ENCODE results near the gene ZNF614.
"Not testable (repeated sequence)": the region's sequence is repeated elsewhere in the genome, so short reads cannot be mapped to it uniquely, and the experiment has no call there.

ZNF614 gene

GRCh38 chr19:51986309-51987291, 41.6 kb downstream of the ZNF614 start, which contains the start of gene ZNF350:
ZNF350 (minus strand) TSS chr19:51986840; CDS start chr19:51974360, 12,480 bp downstream.
- peak; percentile 91 for DNase-seq (ENCODE audit: low spot score)

DNA sequence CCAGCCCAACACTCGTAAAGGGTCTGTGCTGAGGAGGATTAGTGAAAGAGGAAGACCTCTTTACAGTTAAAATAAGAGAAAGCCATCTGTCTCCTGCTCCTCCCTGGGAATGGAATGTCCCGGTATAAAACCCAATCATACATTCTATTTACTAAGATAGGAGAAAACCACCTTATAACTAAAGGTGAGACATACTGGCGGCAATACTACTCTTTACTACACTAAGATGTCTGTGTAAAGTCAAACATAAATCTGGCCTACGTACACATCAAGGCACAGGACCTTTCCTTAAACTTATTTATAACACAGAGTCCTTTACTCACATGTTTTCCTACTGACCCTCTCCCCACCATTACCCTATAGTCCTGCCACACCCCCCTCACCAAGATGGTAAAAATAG, 44.8 kb downstream of the ZNF614 start:
- DNase-seq (ENCODE audit: low spot score), result no peak

- DNase-seq (ENCODE audit: low spot score), result not testable (repeated sequence)
These were observed 47.3 kb downstream of the ZNF614 start for GRCh38 chr19:51980926-51981325.

- no peak for DNase-seq (ENCODE audit: low spot score)
These were observed 48.0 kb downstream of the ZNF614 start for GRCh38 chr19:51980116-51980736.

- no peak for DNase-seq (ENCODE audit: low spot score)
These were observed 49.3 kb downstream of the ZNF614 start for GRCh38 chr19:51978882-51979281.

- DNase-seq (ENCODE audit: low spot score), result no peak
These were observed 50.8 kb downstream of the ZNF614 start for GRCh38 chr19:51977346-51977745.

DNA sequence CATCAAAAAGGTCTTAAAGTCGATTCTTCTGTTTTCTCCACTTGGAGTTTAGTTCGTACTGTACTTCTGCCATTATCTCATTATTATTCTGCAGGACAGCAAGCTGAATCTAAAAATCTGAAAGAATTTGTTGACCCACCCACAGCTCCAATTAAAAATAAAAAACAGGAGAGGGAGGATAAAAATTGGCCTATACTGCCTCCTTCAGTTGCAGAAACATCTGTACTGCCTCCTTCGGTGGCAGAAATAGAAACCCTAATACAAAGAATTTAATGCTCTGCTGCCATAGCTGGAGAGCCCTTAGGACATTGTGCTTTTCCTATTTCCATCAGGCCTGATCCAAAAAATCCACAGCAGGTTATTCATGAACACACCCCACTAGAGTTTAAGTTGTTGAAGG, 51.3 kb downstream of the ZNF614 start:
- no peak for DNase-seq (ENCODE audit: low spot score)

DNA sequence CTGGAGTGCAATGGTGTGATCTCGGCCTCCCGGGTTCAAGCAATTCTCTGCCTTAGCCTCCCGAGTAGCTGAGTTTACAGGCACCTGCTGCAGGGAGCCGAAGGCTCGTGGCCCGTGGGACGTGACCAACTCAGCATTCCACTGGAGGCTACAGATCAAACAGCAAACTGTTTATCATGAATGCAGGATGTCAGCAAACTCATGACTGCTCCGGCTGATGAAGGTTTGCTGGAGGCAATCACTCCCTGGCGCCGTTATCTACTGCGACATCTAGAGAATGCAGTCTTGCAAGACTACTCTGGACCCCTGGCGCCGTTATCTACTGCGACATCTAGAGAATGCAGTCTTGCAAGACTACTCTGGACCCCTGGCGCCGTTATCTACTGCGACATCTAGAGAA, 52.4 kb downstream of the ZNF614 start:
- DNase-seq (ENCODE audit: low spot score), result not testable (repeated sequence)

GRCh38 chr19:51971624-51972023, 56.6 kb downstream of the ZNF614 start:
- DNase-seq (ENCODE audit: low spot score), result no peak

DNA sequence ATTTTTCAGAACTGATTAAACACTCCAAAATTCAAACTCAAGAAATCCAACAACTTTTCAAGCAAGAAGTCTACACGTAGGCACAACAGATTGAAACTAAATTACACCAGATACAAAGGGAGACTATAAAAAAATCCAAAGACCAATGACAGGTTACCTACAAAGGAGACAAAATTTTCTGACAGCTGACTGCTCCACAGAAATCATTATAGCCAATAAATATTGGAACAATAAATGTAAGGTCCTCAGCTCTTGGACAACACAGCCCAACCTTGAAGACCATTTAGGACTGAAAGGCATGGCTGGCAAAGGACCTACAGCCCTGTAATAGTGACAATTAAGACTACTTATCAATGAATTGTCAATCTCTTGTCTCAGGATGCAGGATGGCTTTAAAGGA, 57.5 kb downstream of the ZNF614 start:
- DNase-seq (ENCODE audit: low spot score), result no peak

DNA sequence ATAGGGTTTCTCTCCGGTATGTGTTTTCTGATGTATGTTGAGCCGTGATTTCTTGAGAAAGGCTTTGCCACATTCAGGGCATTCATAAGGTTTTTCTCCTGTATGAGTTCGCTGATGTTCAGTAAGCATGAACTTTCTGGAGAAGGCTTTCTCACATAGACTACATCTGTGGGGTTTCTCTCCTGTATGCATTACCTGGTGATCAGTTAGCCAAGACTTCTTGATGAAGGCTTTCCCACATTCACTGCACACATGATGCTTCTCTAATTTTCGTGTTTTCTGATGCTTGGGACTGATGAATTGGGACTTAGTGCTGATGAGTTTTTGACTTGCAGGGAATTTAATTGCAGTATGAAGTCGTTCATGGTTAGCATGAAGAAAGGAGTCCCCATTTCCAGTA, 62.6 kb downstream of the ZNF614 start:
- no peak for DNase-seq (ENCODE audit: low spot score)
